KMS-11 (cell line): ENCODE measurements around the gene ARHGEF7.

Experiments
- H2AFZ ChIP-seq: fragments of 200-600 bp; sonication (generic); 2 replicates; pipeline ENCODE4 v1.6.1; 2016; ENCODE audit warnings: antibody characterized with exemption, mixed run types, low read depth
- H3K27ac ChIP-seq: fragments of 200-600 bp; sonication (generic); 2 replicates; pipeline ENCODE4 v1.6.1; 2016; ENCODE audit warnings: mild to moderate bottlenecking, mixed run types
- H3K27me3 ChIP-seq: fragments of 200-600 bp; sonication (generic); 2 replicates; pipeline ENCODE4 v1.6.1; 2017; ENCODE audit warnings: mild to moderate bottlenecking, low read depth, mixed run types, moderate library complexity; ENCODE audit not compliant: insufficient read depth
- H3K36me3 ChIP-seq: fragments of 200-600 bp; sonication (generic); 2 replicates; pipeline ENCODE4 v1.6.1; 2017; ENCODE audit warnings: mild to moderate bottlenecking, mixed run types; ENCODE audit not compliant: insufficient read depth
- H3K4me1 ChIP-seq: fragments of 200-600 bp; sonication (generic); 2 replicates; pipeline ENCODE4 v1.6.1; 2016; ENCODE audit warnings: mild to moderate bottlenecking, low read depth, mixed run types; ENCODE audit not compliant: poor library complexity, severe bottlenecking
- H3K4me2 ChIP-seq: fragments of 200-600 bp; sonication (generic); 2 replicates; pipeline ENCODE4 v1.7.0; 2016; ENCODE audit warnings: mild to moderate bottlenecking, mixed run types
- H3K4me3 ChIP-seq: fragments of 200-600 bp; sonication (generic); IDR thresholded peaks from 2 replicates; pipeline ENCODE4 v1.6.1; 2017; ENCODE audit warnings: low read depth, low read length, mixed read lengths; ENCODE audit not compliant: insufficient read depth
- H3K79me2 ChIP-seq: fragments of 200-600 bp; sonication (generic); 2 replicates; pipeline ENCODE4 v1.6.1; 2016; ENCODE audit warnings: low read depth, mixed run types; ENCODE audit not compliant: insufficient read depth
- H3K9ac ChIP-seq: fragments of 200-600 bp; sonication (generic); 2 replicates; pipeline ENCODE4 v1.6.1; 2016; ENCODE audit warnings: mild to moderate bottlenecking, mixed run types
- H4K20me1 ChIP-seq: fragments of 200-600 bp; sonication (generic); 2 replicates; pipeline ENCODE4 v1.6.1; 2016; ENCODE audit warnings: mild to moderate bottlenecking, mixed run types; ENCODE audit not compliant: insufficient read depth
- TF ChIP-seq, protein P1 (sequence below): fragments of 200-600 bp; sonication (generic); conservative IDR thresholded peaks from 2 replicates; pipeline ENCODE4 v1.6.1; 2017; ENCODE audit warnings: low read depth, mild to moderate bottlenecking, antibody characterized with exemption, low read length, moderate library complexity, mixed read lengths

Gene ARHGEF7

DNA sequence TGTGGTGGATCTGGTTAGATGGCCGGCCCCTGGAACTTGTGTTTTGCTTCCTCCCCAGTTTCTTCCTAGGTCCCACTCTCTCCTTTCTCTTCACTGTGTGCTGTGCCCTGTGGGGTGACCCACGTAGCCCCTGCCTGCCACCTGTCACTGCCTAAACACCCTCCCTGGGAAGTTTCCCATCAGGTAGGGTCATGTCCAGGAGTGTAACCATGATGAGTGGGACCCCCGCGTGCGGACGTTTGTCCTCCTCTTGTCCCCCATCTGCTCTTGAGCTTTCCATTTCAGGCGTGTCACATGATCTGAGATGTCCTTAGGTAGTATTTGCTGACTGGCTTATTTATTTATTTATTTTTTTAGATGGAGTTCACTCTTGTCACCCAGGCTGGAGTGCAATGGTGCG, 61.3 kb downstream of the ARHGEF7 start:
- Histone ChIP-seq H3K4me3 (no peak overlapping the region), H3K27ac (no peak overlapping the region), H3K4me1 (no peaks in the 10 kb centered on the region), H2AFZ (no peak overlapping the region), H3K27me3 (no peaks in the 10 kb centered on the region), H4K20me1 (no peaks in the 10 kb centered on the region), H3K9ac (no peak overlapping the region), H3K4me2 (no peak overlapping the region), H3K36me3 (no peaks in the 10 kb centered on the region), H3K79me2 (no peaks in the 10 kb centered on the region)
- TF ChIP-seq, protein P1, sequence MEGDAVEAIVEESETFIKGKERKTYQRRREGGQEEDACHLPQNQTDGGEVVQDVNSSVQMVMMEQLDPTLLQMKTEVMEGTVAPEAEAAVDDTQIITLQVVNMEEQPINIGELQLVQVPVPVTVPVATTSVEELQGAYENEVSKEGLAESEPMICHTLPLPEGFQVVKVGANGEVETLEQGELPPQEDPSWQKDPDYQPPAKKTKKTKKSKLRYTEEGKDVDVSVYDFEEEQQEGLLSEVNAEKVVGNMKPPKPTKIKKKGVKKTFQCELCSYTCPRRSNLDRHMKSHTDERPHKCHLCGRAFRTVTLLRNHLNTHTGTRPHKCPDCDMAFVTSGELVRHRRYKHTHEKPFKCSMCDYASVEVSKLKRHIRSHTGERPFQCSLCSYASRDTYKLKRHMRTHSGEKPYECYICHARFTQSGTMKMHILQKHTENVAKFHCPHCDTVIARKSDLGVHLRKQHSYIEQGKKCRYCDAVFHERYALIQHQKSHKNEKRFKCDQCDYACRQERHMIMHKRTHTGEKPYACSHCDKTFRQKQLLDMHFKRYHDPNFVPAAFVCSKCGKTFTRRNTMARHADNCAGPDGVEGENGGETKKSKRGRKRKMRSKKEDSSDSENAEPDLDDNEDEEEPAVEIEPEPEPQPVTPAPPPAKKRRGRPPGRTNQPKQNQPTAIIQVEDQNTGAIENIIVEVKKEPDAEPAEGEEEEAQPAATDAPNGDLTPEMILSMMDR = no peak

- Histone ChIP-seq H2AFZ (no peak overlapping the region), H3K27me3 (no peaks in the 10 kb centered on the region), H3K4me1 (no peaks in the 10 kb centered on the region), H3K4me3 (no peak overlapping the region), H4K20me1 (no peaks in the 10 kb centered on the region), H3K9ac (no peak overlapping the region), H3K79me2 (no peaks in the 10 kb centered on the region), H3K27ac (no peak overlapping the region), H3K36me3 (no peaks in the 10 kb centered on the region), H3K4me2 (no peak overlapping the region)
- TF ChIP-seq, protein P1 = no peak
Observed at GRCh38 chr13:111177081-111177711, 62.1 kb downstream of the ARHGEF7 start.

- no peak overlapping the region for H3K27ac ChIP-seq
- H3K36me3 ChIP-seq = no peaks in the 10 kb centered on the region
- no peak overlapping the region for H2AFZ ChIP-seq
- no peak overlapping the region for H3K9ac ChIP-seq
- no peaks in the 10 kb centered on the region for H3K79me2 ChIP-seq
- no peaks in the 10 kb centered on the region for H3K27me3 ChIP-seq
- H4K20me1 ChIP-seq = no peaks in the 10 kb centered on the region
- TF ChIP-seq, protein P1 = no peak
- no peak overlapping the region for H3K4me3 ChIP-seq
- H3K4me2 ChIP-seq = no peak overlapping the region
- H3K4me1 ChIP-seq = no peaks in the 10 kb centered on the region
Observed at GRCh38 chr13:111177921-111178320, 62.8 kb downstream of the ARHGEF7 start.

DNA sequence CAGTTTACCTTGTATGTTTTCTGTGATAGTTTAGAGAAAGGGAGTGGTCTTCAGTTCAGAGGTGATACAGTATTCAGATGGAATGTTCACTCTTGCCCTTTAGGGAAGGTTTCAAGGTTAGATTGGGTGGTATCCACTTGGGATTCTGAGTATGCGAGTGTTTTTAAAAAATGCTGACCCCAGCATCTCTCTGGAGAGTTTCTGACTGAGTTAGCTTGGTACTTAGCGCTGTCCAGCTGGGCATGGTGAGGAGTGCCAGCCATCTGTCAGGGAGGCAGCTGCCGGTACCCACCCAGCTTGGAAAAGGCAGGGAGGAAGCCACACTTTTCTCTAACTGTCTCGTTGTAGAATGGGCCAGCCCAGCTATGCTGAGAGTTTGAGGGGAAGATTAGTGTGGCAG, 63.3 kb downstream of the ARHGEF7 start:
- Histone ChIP-seq H3K79me2 (no peaks in the 10 kb centered on the region), H3K27ac (no peak overlapping the region), H2AFZ (no peak overlapping the region), H3K27me3 (no peaks in the 10 kb centered on the region), H3K9ac (no peak overlapping the region), H3K4me1 (no peaks in the 10 kb centered on the region), H3K4me2 (no peak overlapping the region), H4K20me1 (no peaks in the 10 kb centered on the region), H3K4me3 (no peak overlapping the region), H3K36me3 (no peaks in the 10 kb centered on the region)
- TF ChIP-seq, protein P1 = no peak
